HAP-1 (cell line): ENCODE measurements around the gene OR13J1.
"Not testable (repeated sequence)": the region's sequence is repeated elsewhere in the genome, so short reads cannot be mapped to it uniquely, and the experiment has no call there.

Experiments used
- DNase-seq, 2 experiments: peaks; one replicate each; pipeline ENCODE4 v3.0.0-alpha.2; 2016 to 2020; ENCODE audit warnings: low spot score in 2 of 2
- H3K27me3 ChIP-seq: fragments of 250-450 bp; sonication (Bioruptor Pico); 2 replicates; pipeline ENCODE4 v1.5.1; 2020; ENCODE audit warnings: low read depth, mild to moderate bottlenecking, moderate library complexity
- H3K36me3 ChIP-seq: fragments of 250-450 bp; sonication (Bioruptor Pico); replicated peaks from 2 replicates; pipeline ENCODE4 v1.5.1; 2020; ENCODE audit warnings: mild to moderate bottlenecking
- H3K4me1 ChIP-seq: fragments of 250-450 bp; sonication (Bioruptor Pico); 2 replicates; pipeline ENCODE4 v1.5.1; 2020; ENCODE audit warnings: mild to moderate bottlenecking
- H3K4me3 ChIP-seq: fragments of 250-450 bp; sonication (Bioruptor Pico); 2 replicates; pipeline ENCODE4 v1.5.1; 2020; ENCODE audit warnings: mild to moderate bottlenecking, moderate library complexity
- H3K9me3 ChIP-seq: fragments of 250-450 bp; sonication (Bioruptor Pico); 2 replicates; pipeline ENCODE4 v1.5.1; 2020; ENCODE audit warnings: mild to moderate bottlenecking, moderate library complexity
- in situ Hi-C: fragments of 300-500 bp; cut with MboI; formaldehyde crosslinking; loops from 3 replicates; pipeline ENCODE4 v1.14.3; 2020; ENCODE audit warnings: low sequenced_read_pairs, inconsistent platforms, mixed read lengths

The OR13J1 gene

GRCh38 chr9:35891646-35892045 lies 21.4 kb upstream of the OR13J1 start:
- Histone ChIP-seq H3K27me3 (peaks cover 9% of the 10 kb centered on the region; the same call in 1 of the 2 replicates), H3K4me3 (no peak overlapping the region), H3K36me3 (no peaks in the 10 kb centered on the region), H3K4me1 (peaks cover 5% of the 10 kb centered on the region), H3K9me3 (no peaks in the 10 kb centered on the region)
- DNase-seq: no peak
- in situ Hi-C loops: no loop called here

GRCh38 chr9:35884908-35885307 lies 14.7 kb upstream of the OR13J1 start:
- DNase-seq, H3K9me3 ChIP-seq, H3K27me3 ChIP-seq, H3K4me3 ChIP-seq, H3K4me1 ChIP-seq, H3K36me3 ChIP-seq: not testable (repeated sequence)
- in situ Hi-C loops: loop anchor here (5.0 kb wide), 1 partner anchor 93 kb away; the partner anchor contains the start of gene NPR2

- Histone ChIP-seq H3K4me1 (peaks cover 7% of the 10 kb centered on the region), H3K36me3 (no peaks in the 10 kb centered on the region), H3K27me3 (peaks cover 7% of the 10 kb centered on the region), H3K4me3 (no peak overlapping the region), H3K9me3 (no peaks in the 10 kb centered on the region)
- in situ Hi-C loops: loop anchor here (5.0 kb wide), 1 partner anchor 91 kb away; the partner anchor contains the start of gene NPR2
- DNase-seq: no peak
Measured at GRCh38 chr9:35882996-35883395, 12.8 kb upstream of the OR13J1 start.

GRCh38 chr9:35882263-35882848 lies 12.2 kb upstream of the OR13J1 start:
- H3K36me3 ChIP-seq: no peaks in the 10 kb centered on the region
- H3K4me1 ChIP-seq: peaks cover 7% of the 10 kb centered on the region
- DNase-seq: peak; percentile 65 to 91
- peaks cover 7% of the 10 kb centered on the region for H3K27me3 ChIP-seq
- in situ Hi-C loops: loop anchor here (5.0 kb wide), 1 partner anchor 90 kb away; the partner anchor contains the start of gene NPR2
- H3K9me3 ChIP-seq: no peaks in the 10 kb centered on the region
- H3K4me3 ChIP-seq: no peak overlapping the region

- H3K4me3 ChIP-seq: no peak overlapping the region
- in situ Hi-C loops: no loop called here
- peaks cover 6% of the 10 kb centered on the region for H3K4me1 ChIP-seq
- H3K36me3 ChIP-seq: no peaks in the 10 kb centered on the region
- no peaks in the 10 kb centered on the region for H3K27me3 ChIP-seq
- H3K9me3 ChIP-seq: no peaks in the 10 kb centered on the region
- DNase-seq: peak in 1 of 2 experiments; percentile 36
Measured at GRCh38 chr9:35872505-35872904, 2.3 kb upstream of the OR13J1 start.

GRCh38 chr9:35871545-35871944 lies 1.3 kb upstream of the OR13J1 start:
- in situ Hi-C loops: no loop called here
- Histone ChIP-seq H3K9me3 (no peaks in the 10 kb centered on the region), H3K36me3 (no peaks in the 10 kb centered on the region), H3K27me3 (no peaks in the 10 kb centered on the region), H3K4me1 (peaks cover 6% of the 10 kb centered on the region), H3K4me3 (no peak overlapping the region)
- DNase-seq: no peak

GRCh38 chr9:35869621-35870216 lies 482 bp downstream of the OR13J1 start:
- no peaks in the 10 kb centered on the region for H3K36me3 ChIP-seq
- no peaks in the 10 kb centered on the region for H3K27me3 ChIP-seq
- no peak for DNase-seq
- H3K4me3 ChIP-seq: no peak overlapping the region
- no peaks in the 10 kb centered on the region for H3K9me3 ChIP-seq
- in situ Hi-C loops: no loop called here
- peaks cover 6% of the 10 kb centered on the region for H3K4me1 ChIP-seq

- no peak for DNase-seq
Measured at GRCh38 chr9:35868933-35869332, 1.3 kb downstream of the OR13J1 start.

GRCh38 chr9:35867538-35867937 lies 2.7 kb downstream of the OR13J1 start:
- in situ Hi-C loops: no loop called here
- no peak overlapping the region for H3K4me3 ChIP-seq

More at GRCh38 chr9:35868933-35869332, 1.3 kb downstream of the OR13J1 start:
- Histone ChIP-seq H3K4me1 (peaks cover 6% of the 10 kb centered on the region), H3K4me3 (no peak overlapping the region), H3K36me3 (no peaks in the 10 kb centered on the region), H3K27me3 (no peaks in the 10 kb centered on the region), H3K9me3 (no peaks in the 10 kb centered on the region)
- in situ Hi-C loops: no loop called here

GRCh38 chr9:35864695-35865255 lies 5.4 kb downstream of the OR13J1 start:
- no peak overlapping the region for H3K4me3 ChIP-seq
- no peaks in the 10 kb centered on the region for H3K4me1 ChIP-seq
- no peaks in the 10 kb centered on the region for H3K9me3 ChIP-seq
- H3K27me3 ChIP-seq: peaks cover 7% of the 10 kb centered on the region; the same call in 1 of the 2 replicates
- H3K36me3 ChIP-seq: no peaks in the 10 kb centered on the region
- no peak for DNase-seq
- in situ Hi-C loops: no loop called here

More at GRCh38 chr9:35867538-35867937, 2.7 kb downstream of the OR13J1 start:
- H3K27me3 ChIP-seq: no peaks in the 10 kb centered on the region
- no peaks in the 10 kb centered on the region for H3K36me3 ChIP-seq
- H3K9me3 ChIP-seq: no peaks in the 10 kb centered on the region
- no peak for DNase-seq
- no peaks in the 10 kb centered on the region; the same call in 1 of the 2 replicates for H3K4me1 ChIP-seq

- H3K27me3 ChIP-seq: peaks cover 8% of the 10 kb centered on the region; the same call in 1 of the 2 replicates
- in situ Hi-C loops: no loop called here
- H3K4me1 ChIP-seq: no peaks in the 10 kb centered on the region
- H3K4me3 ChIP-seq: no peak overlapping the region
- no peaks in the 10 kb centered on the region for H3K36me3 ChIP-seq
- H3K9me3 ChIP-seq: no peaks in the 10 kb centered on the region
- no peak for DNase-seq
Measured at GRCh38 chr9:35863583-35863982, 6.6 kb downstream of the OR13J1 start.

- peaks cover 8% of the 10 kb centered on the region; the same call in 1 of the 2 replicates for H3K27me3 ChIP-seq
- no peaks in the 10 kb centered on the region for H3K36me3 ChIP-seq
- H3K9me3 ChIP-seq: no peaks in the 10 kb centered on the region
- in situ Hi-C loops: no loop called here
- no peak for DNase-seq
- H3K4me3 ChIP-seq: no peak overlapping the region
- no peaks in the 10 kb centered on the region for H3K4me1 ChIP-seq
Measured at GRCh38 chr9:35862328-35862727, 7.9 kb downstream of the OR13J1 start.

GRCh38 chr9:35861161-35861897 lies 8.9 kb downstream of the OR13J1 start:
- no peaks in the 10 kb centered on the region for H3K4me1 ChIP-seq
- H3K4me3 ChIP-seq: no peak overlapping the region
- H3K27me3 ChIP-seq: peaks cover 8% of the 10 kb centered on the region; the same call in 1 of the 2 replicates
- no peaks in the 10 kb centered on the region for H3K36me3 ChIP-seq
- DNase-seq: no peak
- in situ Hi-C loops: no loop called here
- H3K9me3 ChIP-seq: no peaks in the 10 kb centered on the region

GRCh38 chr9:35859990-35860339 lies 10.2 kb downstream of the OR13J1 start:
- no peaks in the 10 kb centered on the region for H3K9me3 ChIP-seq
- no peaks in the 10 kb centered on the region for H3K4me1 ChIP-seq
- H3K4me3 ChIP-seq: no peak overlapping the region
- H3K36me3 ChIP-seq: no peaks in the 10 kb centered on the region
- in situ Hi-C loops: no loop called here
- H3K27me3 ChIP-seq: peaks cover 8% of the 10 kb centered on the region; the same call in 1 of the 2 replicates
- no peak for DNase-seq
